Lung microvascular endothelial cell (primary cell): ENCODE data around the gene STARD6. TPM values are rescaled to one million over a fixed set of nuclear protein-coding genes. Genes with fewer than 3 reads are reported as not detected.

Source experiments
- total RNA-seq: library from RNA; depleted of rRNA; stranded (reverse); fragments of >200 nt; gene quantifications from 2 replicates; pipeline ENCODE4 v1.2.1, GENCODE V29; 2014

STARD6 gene
- total RNA-seq, 1 donor from 2014 or later: 0.20 TPM

Other genes with a start within 250 kb of the STARD6 start
- gene MBD2, start 133.2 kb downstream of the STARD6 start, total RNA-seq: 18.7 and 45.0 TPM in 2 replicates
- 8.5 and 19.6 TPM in 2 replicates for gene POLI, start 88.3 kb downstream of the STARD6 start, total RNA-seq
- 5.2 and 5.9 TPM in 2 replicates for gene C18orf54, start within 50 bp of the STARD6 start, total RNA-seq
- not detected in 2 replicates for gene DYNAP, start 233.4 kb upstream of the STARD6 start, total RNA-seq